NCI-H2029 treated with DMSO at 0.1 percent for 48 hours (cell line): ENCODE data around the gene EXT2.
A peak's percentile ranks its signal among the peaks of the same experiment; 100 is the strongest.

ENCODE experiments used
- DNase-seq: peaks from one replicate; lab custom pipeline; 2025; lab: John Stamatoyannopoulos, UW

Gene EXT2

DNA sequence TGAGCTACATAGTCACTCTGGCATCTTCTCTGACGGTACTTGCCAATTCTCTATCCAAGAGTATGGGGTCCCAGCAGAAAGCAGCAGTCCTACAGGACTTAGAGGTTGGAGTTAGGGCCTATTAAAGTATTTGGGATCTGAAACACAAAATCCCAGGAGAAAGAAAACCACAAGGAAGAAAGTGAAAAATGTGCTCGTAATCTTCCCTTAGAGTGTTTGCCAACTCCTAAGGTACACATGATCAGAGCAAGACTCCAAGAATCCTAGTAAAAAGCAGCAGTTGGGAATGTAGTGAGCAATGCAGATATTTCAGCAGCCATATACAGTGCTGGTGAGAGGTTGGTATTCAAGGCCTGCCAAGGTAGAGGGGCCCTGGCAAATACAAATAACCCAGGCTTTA lies 71.6 kb downstream of the EXT2 start:
- no peak for DNase-seq

DNA sequence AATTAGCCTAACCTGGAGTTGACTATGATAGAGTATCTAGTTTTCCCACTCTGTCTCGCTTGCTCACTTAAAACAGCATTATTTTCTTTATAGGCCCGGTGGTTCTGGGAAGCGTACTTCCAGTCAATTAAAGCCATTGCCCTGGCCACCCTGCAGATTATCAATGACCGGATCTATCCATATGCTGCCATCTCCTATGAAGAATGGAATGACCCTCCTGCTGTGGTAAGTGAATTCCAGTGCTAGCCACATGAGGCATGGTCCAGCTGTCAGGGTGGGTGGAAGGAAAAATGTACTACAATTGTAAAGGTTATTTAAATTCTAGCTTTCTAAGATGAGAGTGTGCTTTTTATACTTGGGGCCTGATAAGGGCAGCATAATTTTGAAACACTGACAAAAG lies 76.0 kb downstream of the EXT2 start:
- no peak for DNase-seq

DNA sequence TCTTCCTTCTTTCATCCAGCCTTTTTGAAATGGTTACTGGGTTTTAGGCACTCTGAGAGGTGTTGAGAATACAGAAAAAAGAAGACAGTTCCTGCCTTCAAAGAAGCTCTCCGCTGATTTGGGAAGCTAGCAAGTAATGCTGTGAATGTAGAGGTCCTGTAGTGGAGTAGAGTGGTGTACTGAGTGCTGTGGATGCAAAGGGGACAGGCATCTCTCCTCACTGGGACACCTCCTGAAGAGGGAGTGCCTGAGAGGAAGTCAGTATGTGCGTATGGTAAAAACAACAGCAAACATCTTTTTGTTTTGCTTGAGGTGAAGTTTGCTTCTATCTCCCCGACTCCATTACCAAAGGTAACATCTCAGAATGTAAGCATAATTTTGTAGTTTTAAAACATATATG lies 77.5 kb downstream of the EXT2 start:
- no peak for DNase-seq

GRCh38 chr11:44174842-44175241 lies 79.4 kb downstream of the EXT2 start:
- no peak for DNase-seq

- no peak for DNase-seq
These were observed 81.2 kb downstream of the EXT2 start for GRCh38 chr11:44176546-44177213.

DNA sequence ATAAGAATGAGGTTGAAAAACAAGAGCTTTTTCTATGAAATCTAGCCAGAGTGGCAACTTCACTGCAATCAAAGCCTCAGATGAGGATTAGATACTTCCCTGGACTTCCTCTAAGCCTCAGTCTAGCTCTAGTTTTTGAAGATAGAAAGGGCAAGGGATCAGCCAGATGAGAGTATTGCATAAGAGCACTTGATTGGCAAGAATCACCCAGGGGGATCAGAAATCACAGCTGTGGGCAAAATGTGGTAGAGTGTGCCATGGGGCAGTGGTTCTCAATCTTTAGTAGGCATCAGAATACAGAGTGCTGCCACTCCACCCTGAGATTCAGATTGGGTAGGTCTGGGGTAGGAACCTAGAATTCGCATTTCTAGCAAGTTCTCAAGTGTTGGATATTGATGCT lies 82.4 kb downstream of the EXT2 start:
- DNase-seq, result no peak

GRCh38 chr11:44178381-44178780 lies 82.9 kb downstream of the EXT2 start:
- DNase-seq, result no peak

DNA sequence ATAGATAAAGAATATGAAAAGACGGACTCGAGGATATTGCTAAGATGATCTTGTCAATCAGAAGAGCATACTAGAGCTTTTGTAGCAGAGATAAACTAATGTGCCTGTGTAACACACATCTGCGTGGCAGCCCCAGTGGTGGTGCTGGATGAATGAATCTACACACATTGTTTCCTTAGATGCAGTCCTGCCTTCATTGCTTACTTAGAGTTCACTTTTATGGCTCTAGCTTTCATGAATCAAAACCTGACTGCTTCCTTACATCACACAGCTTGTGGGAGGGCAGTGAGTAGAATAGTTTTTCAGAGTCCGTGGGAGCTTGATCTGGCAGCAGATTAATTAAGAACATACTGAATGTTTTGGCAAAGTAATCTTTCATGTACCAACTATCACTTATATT lies 83.7 kb downstream of the EXT2 start:
- DNase-seq, result no peak

DNA sequence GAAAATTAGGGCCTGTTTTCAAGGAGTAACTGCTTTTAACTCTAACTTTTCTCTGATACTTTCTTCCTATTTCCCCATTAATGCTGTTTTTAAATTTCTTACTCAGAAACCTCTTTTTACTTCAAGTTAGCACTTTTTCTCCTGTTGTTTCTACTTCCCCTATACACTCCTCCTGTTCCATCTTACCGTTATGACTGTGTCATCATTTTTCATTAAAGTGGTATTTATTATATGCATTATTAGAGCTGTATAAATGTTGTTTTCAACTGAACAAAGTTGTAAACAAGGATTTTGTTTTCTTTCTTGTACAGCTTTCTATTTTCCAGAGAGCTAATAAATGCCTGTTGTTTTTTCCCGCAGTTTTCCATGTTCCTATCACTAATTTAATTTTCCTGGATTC lies 84.6 kb downstream of the EXT2 start:
- DNase-seq, result no peak

DNA sequence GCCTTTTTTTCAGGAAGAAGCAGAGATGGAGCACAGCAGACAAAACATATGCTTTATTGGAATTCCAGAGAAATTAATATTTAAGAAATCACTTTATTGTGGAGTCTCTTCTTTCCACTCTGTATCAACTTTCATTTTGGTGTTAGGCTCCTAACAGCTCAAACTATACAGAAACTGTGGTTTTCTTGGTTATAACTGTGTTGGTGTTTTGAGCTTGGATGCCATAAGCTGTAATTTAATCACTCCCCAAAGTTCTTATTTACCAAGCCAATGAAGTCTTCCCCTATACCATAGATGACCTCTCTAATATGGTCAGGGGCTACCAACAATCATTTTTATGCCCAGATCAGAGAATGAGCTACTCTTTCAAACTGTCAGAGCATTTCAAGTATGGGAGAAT lies 90.0 kb downstream of the EXT2 start:
- no peak for DNase-seq

DNA sequence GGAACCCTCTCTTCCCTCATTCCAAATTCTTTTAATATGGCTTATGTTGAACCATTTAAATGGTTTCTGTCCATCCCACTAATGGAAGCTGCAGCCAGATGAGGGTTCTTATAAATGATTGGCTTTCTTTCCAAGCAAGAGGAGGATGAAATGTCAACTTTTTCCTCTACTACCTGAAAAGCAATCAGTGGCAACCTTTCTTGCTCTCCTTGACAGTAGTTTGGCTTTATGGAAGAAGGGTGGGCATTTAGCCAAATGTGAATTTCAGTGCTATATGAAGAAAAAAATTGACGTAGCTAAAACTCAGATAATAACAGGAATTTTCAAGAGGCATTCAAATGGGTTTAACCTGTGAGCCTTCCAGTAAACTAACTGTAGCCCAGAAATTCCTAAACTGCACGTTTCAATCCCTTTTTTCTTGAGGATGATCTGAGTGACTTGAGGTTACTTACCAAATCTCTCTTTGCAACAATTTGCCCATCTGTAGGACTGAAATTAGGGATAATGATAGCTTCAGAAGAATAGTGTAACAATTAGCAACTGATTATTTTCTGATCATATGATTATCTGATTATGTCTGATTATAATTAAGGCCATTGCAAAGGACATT lies 90.9 kb downstream of the EXT2 start:
- DNase-seq, result no peak

- DNase-seq, result no peak
These were observed 93.2 kb downstream of the EXT2 start for GRCh38 chr11:44188643-44189042.

DNA sequence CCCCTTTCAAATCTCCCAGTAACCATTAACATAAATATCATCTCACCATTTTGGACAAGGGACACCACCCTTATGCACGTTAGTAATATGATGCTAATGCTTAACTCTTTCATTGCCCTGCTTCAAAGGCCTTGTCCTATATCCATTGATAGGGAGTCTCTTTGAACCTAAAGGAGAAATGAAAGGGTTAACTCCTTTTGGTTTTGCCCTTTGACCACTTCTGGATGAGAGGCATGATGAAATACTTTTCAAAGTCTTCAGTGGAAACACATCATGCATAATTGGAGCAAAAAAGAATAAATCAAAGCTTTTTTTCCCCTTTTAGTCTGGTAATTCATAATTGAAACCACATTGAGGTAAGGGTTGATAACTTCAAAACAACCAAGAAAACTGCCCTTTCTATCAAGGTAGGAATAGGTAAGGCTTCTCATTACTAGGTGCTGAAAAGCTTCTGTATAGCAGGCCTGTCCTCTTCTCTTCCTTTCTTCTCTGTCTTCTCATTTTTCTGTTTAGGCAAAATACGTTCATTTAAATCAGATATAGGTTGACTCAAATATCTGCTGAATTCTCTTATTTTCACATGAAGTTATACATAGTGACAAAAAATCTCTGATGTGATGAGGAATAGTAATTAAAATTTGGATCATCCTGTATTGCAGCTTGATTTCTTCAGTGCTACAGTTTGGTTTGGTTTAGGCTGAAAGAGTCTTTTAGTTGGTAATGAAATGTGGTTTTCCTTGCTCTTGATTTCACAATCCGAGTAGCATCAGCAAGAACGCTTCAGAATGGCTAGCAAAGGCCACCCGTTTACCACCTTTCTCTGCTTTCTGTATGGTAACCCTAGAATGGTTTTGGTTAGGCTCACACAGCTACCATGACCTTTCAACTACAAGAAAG lies 94.8 kb downstream of the EXT2 start:
- no peak for DNase-seq

- DNase-seq, result no peak
These were observed 95.4 kb downstream of the EXT2 start for GRCh38 chr11:44190883-44191230.

DNA sequence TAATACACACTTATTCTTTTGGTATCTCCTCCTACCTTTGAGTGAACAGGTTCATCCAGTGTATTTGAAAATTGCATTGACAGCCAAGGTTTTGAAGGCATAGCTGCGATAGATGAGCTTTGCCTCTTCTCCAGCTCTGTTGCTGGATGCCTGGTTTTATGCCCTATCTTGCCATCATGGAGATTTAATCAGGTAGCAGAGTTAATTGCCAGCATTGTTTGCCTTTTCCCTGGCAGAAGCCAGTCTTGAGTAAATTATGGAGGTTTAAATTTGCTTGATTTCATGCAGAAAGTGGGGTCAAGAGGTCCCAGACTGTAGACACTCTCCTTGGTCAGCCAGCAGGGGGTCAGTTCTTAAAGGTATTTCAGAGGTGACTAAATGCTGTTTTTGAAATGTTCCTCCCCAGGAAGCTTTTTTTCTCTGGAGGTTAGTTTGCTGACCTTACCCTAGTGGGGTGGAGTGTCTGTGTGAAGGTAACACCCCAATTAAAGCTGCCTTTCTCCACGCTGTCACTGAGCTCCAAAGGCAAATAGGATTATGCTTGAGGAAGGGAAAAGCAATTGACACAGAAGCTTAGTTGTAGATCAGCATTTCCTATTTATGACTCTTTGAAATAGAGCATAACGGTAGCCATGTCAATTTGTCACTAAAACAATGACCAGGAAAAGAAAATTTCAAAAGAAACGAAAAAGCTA lies 96.0 kb downstream of the EXT2 start:
- DNase-seq, result no peak

GRCh38 chr11:44192017-44192385 lies 96.5 kb downstream of the EXT2 start:
- DNase-seq, result no peak

DNA sequence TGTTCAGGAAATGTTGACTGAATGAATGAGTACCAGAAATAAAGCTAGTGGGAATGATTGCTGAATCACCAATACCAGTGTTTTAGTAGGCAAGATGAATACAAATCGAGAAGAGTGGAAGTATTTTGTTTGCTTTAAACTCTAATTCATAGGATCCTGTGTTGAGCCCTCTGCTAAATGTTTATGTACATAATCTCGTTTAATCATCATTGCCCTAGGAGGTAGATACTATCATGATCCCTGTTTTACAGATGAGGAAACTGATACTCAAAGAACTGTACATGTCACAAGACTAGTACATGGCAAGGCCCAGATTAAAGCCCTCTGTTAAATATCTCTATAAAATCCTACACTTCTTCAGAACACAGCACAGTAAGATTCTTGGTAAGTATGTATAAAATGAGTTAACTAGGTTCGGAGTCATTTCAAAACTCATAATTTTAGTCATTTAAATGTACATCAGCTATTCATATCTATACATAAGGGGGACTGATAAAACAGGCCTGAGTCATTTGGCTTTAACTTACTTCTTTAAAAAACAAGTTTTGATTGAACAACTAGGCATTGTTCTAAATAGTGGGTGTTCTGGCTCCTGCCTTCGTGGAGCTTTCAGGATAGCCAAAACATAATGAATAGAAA lies 97.1 kb downstream of the EXT2 start:
- DNase-seq, result no peak

DNA sequence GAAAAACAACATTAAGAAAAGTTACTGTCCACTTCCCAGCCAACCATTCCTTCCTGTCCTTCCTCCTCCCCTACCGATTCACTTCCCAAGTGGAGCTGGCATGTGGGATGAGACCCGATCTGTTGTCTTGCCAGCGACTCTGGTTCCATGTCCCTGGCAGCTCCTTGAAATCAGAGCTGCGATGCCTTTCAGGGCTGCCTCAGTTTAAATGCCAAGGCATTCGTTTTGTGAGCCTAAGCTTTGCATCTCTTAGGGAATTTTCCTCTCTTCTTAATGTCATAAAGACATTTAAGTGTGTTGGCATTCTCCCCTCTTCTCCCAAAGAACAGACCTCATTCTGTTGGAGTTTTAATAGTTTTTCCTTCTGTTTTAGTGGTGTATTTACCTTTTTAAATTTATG lies 98.4 kb downstream of the EXT2 start:
- DNase-seq, result no peak

DNA sequence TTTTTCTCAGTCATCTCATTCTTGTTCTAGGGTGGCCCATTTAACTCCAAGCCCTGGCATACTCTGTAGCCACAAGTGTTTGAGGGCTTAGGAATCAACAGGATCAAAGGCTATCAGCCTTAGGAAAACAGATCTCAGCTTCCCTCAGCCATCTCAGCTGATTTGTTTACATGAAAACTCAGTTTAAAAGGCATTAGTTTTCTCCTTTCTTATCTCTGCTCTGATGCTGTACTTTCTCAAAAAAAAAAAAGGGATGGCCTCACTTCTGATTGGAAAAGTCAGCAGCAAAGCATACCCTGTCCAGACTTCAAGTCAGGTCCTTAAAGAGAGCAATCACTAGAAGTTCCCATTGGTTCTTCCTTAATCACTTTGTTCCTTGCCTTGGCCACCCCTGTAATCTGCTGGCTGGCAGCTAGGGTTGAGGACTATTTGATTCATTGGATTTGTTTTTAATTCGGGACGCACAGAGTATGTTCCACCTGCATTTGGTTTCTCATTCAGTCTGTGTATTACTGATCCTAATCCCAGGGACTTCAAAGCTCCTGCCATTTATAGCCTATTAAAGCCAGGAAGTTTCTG lies 102.8 kb downstream of the EXT2 start:
- DNase-seq, result no peak

GRCh38 chr11:44199298-44199697 lies 103.8 kb downstream of the EXT2 start:
- peak; percentile 58 for DNase-seq

- DNase-seq, result peak; percentile 7
These were observed 104.3 kb downstream of the EXT2 start for GRCh38 chr11:44199816-44200215.
